ENCODE measurements around the gene ACOT9. TPM values are rescaled to one million over a fixed set of nuclear protein-coding genes. Genes with fewer than 3 reads are reported as not detected.

Gene ACOT9
- total and polyA plus RNA-seq, 10 of the 15 experiments (the other 5 are each of a cell fraction or from before 2014, with no cell fraction given): 17.4 to 42.5 (median 23.3) TPM

DNA sequence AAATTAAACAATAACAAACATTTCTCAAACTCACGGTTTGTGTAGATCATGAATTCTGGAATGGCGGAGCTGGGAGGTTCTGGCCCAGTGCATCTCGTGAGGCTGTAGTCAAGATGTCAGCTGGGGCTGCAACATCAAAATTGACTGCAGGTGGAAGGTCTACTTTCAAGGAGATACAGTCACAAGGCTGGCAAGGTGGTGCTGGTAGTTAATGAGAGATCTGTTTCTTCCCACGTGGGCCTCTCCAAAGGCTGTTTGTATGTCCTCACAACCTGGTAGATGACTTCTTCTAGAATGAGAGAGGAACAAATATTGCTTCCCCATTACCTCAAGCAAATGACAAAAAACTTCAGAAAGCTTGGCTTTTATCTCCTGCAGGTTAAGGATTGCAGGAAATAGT is 83.7 kb downstream of the ACOT9 start:
- no peak overlapping the region for H2AFZ ChIP-seq (ENCODE audit: control insufficient read depth, low read depth, low read length)
- intact Hi-C loops (cut with micrococcal nuclease; ENCODE audit: unreplicated experiment): no loop called here
- TF ChIP-seq, protein P1, sequence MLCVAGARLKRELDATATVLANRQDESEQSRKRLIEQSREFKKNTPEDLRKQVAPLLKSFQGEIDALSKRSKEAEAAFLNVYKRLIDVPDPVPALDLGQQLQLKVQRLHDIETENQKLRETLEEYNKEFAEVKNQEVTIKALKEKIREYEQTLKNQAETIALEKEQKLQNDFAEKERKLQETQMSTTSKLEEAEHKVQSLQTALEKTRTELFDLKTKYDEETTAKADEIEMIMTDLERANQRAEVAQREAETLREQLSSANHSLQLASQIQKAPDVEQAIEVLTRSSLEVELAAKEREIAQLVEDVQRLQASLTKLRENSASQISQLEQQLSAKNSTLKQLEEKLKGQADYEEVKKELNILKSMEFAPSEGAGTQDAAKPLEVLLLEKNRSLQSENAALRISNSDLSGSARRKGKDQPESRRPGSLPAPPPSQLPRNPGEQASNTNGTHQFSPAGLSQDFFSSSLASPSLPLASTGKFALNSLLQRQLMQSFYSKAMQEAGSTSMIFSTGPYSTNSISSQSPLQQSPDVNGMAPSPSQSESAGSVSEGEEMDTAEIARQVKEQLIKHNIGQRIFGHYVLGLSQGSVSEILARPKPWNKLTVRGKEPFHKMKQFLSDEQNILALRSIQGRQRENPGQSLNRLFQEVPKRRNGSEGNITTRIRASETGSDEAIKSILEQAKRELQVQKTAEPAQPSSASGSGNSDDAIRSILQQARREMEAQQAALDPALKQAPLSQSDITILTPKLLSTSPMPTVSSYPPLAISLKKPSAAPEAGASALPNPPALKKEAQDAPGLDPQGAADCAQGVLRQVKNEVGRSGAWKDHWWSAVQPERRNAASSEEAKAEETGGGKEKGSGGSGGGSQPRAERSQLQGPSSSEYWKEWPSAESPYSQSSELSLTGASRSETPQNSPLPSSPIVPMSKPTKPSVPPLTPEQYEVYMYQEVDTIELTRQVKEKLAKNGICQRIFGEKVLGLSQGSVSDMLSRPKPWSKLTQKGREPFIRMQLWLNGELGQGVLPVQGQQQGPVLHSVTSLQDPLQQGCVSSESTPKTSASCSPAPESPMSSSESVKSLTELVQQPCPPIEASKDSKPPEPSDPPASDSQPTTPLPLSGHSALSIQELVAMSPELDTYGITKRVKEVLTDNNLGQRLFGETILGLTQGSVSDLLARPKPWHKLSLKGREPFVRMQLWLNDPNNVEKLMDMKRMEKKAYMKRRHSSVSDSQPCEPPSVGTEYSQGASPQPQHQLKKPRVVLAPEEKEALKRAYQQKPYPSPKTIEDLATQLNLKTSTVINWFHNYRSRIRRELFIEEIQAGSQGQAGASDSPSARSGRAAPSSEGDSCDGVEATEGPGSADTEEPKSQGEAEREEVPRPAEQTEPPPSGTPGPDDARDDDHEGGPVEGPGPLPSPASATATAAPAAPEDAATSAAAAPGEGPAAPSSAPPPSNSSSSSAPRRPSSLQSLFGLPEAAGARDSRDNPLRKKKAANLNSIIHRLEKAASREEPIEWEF (IDR thresholded peaks at IDR 0.05; ENCODE audit: insufficient replicate concordance, low read depth, low read length): no peak
- TF ChIP-seq, protein P2, sequence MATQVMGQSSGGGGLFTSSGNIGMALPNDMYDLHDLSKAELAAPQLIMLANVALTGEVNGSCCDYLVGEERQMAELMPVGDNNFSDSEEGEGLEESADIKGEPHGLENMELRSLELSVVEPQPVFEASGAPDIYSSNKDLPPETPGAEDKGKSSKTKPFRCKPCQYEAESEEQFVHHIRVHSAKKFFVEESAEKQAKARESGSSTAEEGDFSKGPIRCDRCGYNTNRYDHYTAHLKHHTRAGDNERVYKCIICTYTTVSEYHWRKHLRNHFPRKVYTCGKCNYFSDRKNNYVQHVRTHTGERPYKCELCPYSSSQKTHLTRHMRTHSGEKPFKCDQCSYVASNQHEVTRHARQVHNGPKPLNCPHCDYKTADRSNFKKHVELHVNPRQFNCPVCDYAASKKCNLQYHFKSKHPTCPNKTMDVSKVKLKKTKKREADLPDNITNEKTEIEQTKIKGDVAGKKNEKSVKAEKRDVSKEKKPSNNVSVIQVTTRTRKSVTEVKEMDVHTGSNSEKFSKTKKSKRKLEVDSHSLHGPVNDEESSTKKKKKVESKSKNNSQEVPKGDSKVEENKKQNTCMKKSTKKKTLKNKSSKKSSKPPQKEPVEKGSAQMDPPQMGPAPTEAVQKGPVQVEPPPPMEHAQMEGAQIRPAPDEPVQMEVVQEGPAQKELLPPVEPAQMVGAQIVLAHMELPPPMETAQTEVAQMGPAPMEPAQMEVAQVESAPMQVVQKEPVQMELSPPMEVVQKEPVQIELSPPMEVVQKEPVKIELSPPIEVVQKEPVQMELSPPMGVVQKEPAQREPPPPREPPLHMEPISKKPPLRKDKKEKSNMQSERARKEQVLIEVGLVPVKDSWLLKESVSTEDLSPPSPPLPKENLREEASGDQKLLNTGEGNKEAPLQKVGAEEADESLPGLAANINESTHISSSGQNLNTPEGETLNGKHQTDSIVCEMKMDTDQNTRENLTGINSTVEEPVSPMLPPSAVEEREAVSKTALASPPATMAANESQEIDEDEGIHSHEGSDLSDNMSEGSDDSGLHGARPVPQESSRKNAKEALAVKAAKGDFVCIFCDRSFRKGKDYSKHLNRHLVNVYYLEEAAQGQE (IDR thresholded peaks at IDR 0.05; ENCODE audit: low read depth, low read length): no peak
- TF ChIP-seq TCF3 (IDR thresholded peaks at IDR 0.05; ENCODE audit: borderline replicate concordance, insufficient read depth, low read depth, low read length) (no peak), CHD1 (IDR thresholded peaks at IDR 0.05; ENCODE audit: low read depth, low read length) (no peak), STAT1 (conservative IDR thresholded peaks at IDR 0.05) (no peak), MTA2 (IDR thresholded peaks at IDR 0.05; ENCODE audit: low read depth) (no peak), RAD51 (IDR thresholded peaks at IDR 0.05) (no peak), ZNF274 (IDR thresholded peaks at IDR 0.05; ENCODE audit: insufficient read depth, insufficient read length) (no peak), NR2C1 (IDR thresholded peaks at IDR 0.05) (no peak)
- TF ChIP-seq, protein P3, sequence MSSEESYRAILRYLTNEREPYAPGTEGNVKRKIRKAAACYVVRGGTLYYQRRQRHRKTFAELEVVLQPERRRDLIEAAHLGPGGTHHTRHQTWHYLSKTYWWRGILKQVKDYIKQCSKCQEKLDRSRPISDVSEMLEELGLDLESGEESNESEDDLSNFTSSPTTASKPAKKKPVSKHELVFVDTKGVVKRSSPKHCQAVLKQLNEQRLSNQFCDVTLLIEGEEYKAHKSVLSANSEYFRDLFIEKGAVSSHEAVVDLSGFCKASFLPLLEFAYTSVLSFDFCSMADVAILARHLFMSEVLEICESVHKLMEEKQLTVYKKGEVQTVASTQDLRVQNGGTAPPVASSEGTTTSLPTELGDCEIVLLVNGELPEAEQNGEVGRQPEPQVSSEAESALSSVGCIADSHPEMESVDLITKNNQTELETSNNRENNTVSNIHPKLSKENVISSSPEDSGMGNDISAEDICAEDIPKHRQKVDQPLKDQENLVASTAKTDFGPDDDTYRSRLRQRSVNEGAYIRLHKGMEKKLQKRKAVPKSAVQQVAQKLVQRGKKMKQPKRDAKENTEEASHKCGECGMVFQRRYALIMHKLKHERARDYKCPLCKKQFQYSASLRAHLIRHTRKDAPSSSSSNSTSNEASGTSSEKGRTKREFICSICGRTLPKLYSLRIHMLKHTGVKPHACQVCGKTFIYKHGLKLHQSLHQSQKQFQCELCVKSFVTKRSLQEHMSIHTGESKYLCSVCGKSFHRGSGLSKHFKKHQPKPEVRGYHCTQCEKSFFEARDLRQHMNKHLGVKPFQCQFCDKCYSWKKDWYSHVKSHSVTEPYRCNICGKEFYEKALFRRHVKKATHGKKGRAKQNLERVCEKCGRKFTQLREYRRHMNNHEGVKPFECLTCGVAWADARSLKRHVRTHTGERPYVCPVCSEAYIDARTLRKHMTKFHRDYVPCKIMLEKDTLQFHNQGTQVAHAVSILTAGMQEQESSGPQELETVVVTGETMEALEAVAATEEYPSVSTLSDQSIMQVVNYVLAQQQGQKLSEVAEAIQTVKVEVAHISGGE (CRISPR knock-in tag; IDR thresholded peaks at IDR 0.05): no peak
- TF ChIP-seq, protein P4, sequence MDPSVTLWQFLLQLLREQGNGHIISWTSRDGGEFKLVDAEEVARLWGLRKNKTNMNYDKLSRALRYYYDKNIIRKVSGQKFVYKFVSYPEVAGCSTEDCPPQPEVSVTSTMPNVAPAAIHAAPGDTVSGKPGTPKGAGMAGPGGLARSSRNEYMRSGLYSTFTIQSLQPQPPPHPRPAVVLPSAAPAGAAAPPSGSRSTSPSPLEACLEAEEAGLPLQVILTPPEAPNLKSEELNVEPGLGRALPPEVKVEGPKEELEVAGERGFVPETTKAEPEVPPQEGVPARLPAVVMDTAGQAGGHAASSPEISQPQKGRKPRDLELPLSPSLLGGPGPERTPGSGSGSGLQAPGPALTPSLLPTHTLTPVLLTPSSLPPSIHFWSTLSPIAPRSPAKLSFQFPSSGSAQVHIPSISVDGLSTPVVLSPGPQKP (IDR thresholded peaks at IDR 0.05; ENCODE audit: low read depth, low read length): no peak

More for the DNA sequence above, 83.7 kb downstream of the ACOT9 start:
- H3K36me3 ChIP-seq (ENCODE audit: control insufficient read depth in 2 of 2, insufficient read depth in 2 of 2, low read length in 1 of 2): no peaks in the 10 kb centered on the region
- no peak for DNase-seq (ENCODE audit: low read depth, low spot score)
- 49% methylated on average over 4 of the region's 4 CpGs for WGBS (ENCODE audit: insufficient coverage, insufficient replicate concordance, low lambda C conversion rate, missing lambda C conversion rate)
- SMC1A ChIA-PET (ENCODE audit: uncharacterized antibody, unreplicated experiment): no interaction called here
- H3K27ac ChIP-seq (ENCODE audit: control insufficient read depth, insufficient read depth): no peak overlapping the region
- ATAC-seq: no peak
- no peaks in the 10 kb centered on the region for H3K27me3 ChIP-seq (replicated peaks in 1 of 2; ENCODE audit: control insufficient read depth in 2 of 2, insufficient read depth in 2 of 2, low read length in 1 of 2)
- no peak overlapping the region for H3K4me2 ChIP-seq (ENCODE audit: control insufficient read depth, insufficient read depth)
- no peak overlapping the region for H3K4me3 ChIP-seq
- H3K79me2 ChIP-seq (ENCODE audit: control insufficient read depth, insufficient read depth, low read length): no peaks in the 10 kb centered on the region
- H3K4me1 ChIP-seq (ENCODE audit: control insufficient read depth, insufficient read depth, low read length): peaks cover 8% of the 10 kb centered on the region
- no peak for FAIRE-seq
- in situ Hi-C loops (cut with MboI): no loop called here
- H3K9me3 ChIP-seq (replicated peaks; ENCODE audit: control insufficient read depth, insufficient read depth, low read length): no peaks in the 10 kb centered on the region
- H4K20me1 ChIP-seq (ENCODE audit: control insufficient read depth, insufficient read depth): no peaks in the 10 kb centered on the region
- BruUV-seq (replicated peaks): no TSS peak
- RAD21 ChIA-PET (ENCODE audit: unreplicated experiment): no interaction called here
- POLR2A ChIA-PET: no interaction called here
- no peak overlapping the region for H3K9ac ChIP-seq (ENCODE audit: control insufficient read depth, insufficient read depth, low read length)
- CTCF ChIA-PET: no interaction called here

All from GM12878 (cell line).